ENCODE results near the gene OR5T1. TPM values are rescaled to one million over a fixed set of nuclear protein-coding genes. Genes with fewer than 3 reads are reported as not detected.

OR5T1 gene
- total and polyA plus RNA-seq, 2 experiments from 2014 or later = not detected

DNA sequence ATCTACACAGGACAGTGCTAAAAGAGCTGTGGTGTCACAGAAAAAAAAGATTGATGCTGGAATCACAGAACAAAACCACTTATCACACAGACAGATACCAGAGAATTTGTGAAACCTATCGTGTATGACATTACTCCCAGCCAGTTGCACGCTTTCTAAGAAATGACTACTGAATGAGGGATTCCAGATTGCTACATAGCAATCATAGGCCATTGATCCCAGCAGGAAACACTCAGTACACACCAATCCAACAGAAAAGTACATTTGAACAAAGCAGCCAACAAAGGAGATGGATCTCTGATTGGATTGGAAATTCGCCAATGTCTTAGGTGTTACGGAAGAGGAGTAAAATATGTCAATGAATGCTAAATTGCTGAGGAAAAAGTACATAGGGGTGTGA, 22.9 kb downstream of the OR5T1 start:
- Histone ChIP-seq H3K27ac (ENCODE audit: low read depth) (no peak overlapping the region), H3K4me1 (ENCODE audit: insufficient read depth) (no peaks in the 10 kb centered on the region), H3K9me2 (ENCODE audit: insufficient read depth) (no peaks in the 10 kb centered on the region), H3K4me3 (no peak overlapping the region), H3F3A (replicated peaks; ENCODE audit: low read depth) (no peaks in the 10 kb centered on the region), H3K4me2 (no peak overlapping the region), H3K79me2 (replicated peaks; ENCODE audit: insufficient read depth) (no peaks in the 10 kb centered on the region), H2AFZ (no peak overlapping the region), H4K20me1 (replicated peaks; ENCODE audit: insufficient read depth) (no peaks in the 10 kb centered on the region), H3K36me3 (ENCODE audit: insufficient read depth) (no peaks in the 10 kb centered on the region), H3K27me3 (ENCODE audit: insufficient read depth) (no peaks in the 10 kb centered on the region)
- Mint-ChIP-seq H3K4me1 (peaks cover 3% of the 10 kb centered on the region; the same call in 1 of the 3 replicates), H3K4me3 (no peak overlapping the region), H3K27ac (no peak overlapping the region), H3K27me3 (ENCODE audit: insufficient read depth, low read depth, poor library complexity) (no peaks in the 10 kb centered on the region), H3K36me3 (ENCODE audit: low read depth) (no peaks in the 10 kb centered on the region), H3K9me3 (no peaks in the 10 kb centered on the region)
- no peak for TF ChIP-seq NANOG (IDR thresholded peaks at IDR 0.05; ENCODE audit: borderline replicate concordance)
- TF ChIP-seq POLR2AphosphoS5 (IDR thresholded peaks at IDR 0.05; ENCODE audit: low read depth) = no peak
- TF ChIP-seq, protein P1, sequence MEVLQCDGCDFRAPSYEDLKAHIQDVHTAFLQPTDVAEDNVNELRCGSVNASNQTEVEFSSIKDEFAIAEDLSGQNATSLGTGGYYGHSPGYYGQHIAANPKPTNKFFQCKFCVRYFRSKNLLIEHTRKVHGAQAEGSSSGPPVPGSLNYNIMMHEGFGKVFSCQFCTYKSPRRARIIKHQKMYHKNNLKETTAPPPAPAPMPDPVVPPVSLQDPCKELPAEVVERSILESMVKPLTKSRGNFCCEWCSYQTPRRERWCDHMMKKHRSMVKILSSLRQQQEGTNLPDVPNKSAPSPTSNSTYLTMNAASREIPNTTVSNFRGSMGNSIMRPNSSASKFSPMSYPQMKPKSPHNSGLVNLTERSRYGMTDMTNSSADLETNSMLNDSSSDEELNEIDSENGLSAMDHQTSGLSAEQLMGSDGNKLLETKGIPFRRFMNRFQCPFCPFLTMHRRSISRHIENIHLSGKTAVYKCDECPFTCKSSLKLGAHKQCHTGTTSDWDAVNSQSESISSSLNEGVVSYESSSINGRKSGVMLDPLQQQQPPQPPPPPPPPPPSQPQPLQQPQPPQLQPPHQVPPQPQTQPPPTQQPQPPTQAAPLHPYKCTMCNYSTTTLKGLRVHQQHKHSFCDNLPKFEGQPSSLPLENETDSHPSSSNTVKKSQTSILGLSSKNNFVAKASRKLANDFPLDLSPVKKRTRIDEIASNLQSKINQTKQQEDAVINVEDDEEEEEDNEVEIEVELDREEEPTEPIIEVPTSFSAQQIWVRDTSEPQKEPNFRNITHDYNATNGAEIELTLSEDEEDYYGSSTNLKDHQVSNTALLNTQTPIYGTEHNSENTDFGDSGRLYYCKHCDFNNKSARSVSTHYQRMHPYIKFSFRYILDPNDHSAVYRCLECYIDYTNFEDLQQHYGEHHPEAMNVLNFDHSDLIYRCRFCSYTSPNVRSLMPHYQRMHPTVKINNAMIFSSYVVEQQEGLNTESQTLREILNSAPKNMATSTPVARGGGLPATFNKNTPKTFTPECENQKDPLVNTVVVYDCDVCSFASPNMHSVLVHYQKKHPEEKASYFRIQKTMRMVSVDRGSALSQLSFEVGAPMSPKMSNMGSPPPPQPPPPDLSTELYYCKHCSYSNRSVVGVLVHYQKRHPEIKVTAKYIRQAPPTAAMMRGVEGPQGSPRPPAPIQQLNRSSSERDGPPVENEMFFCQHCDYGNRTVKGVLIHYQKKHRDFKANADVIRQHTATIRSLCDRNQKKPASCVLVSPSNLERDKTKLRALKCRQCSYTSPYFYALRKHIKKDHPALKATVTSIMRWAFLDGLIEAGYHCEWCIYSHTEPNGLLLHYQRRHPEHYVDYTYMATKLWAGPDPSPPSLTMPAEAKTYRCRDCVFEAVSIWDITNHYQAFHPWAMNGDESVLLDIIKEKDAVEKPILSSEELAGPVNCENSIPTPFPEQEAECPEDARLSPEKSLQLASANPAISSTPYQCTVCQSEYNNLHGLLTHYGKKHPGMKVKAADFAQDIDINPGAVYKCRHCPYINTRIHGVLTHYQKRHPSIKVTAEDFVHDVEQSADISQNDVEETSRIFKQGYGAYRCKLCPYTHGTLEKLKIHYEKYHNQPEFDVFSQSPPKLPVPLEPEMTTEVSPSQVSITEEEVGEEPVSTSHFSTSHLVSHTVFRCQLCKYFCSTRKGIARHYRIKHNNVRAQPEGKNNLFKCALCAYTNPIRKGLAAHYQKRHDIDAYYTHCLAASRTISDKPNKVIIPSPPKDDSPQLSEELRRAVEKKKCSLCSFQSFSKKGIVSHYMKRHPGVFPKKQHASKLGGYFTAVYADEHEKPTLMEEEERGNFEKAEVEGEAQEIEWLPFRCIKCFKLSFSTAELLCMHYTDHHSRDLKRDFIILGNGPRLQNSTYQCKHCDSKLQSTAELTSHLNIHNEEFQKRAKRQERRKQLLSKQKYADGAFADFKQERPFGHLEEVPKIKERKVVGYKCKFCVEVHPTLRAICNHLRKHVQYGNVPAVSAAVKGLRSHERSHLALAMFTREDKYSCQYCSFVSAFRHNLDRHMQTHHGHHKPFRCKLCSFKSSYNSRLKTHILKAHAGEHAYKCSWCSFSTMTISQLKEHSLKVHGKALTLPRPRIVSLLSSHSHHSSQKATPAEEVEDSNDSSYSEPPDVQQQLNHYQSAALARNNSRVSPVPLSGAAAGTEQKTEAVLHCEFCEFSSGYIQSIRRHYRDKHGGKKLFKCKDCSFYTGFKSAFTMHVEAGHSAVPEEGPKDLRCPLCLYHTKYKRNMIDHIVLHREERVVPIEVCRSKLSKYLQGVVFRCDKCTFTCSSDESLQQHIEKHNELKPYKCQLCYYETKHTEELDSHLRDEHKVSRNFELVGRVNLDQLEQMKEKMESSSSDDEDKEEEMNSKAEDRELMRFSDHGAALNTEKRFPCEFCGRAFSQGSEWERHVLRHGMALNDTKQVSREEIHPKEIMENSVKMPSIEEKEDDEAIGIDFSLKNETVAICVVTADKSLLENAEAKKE (CRISPR knock-in tag; IDR thresholded peaks at IDR 0.05) = no peak
- no peak for TF ChIP-seq JUNB (IDR thresholded peaks at IDR 0.05; ENCODE audit: unreplicated experiment)
- TF ChIP-seq CREB1 (CRISPR knock-in tag; IDR thresholded peaks at IDR 0.05; ENCODE audit: low read depth) = no peak
- ATAC-seq (no peak), DNase-seq (ENCODE audit: low spot score) (no peak)

DNA sequence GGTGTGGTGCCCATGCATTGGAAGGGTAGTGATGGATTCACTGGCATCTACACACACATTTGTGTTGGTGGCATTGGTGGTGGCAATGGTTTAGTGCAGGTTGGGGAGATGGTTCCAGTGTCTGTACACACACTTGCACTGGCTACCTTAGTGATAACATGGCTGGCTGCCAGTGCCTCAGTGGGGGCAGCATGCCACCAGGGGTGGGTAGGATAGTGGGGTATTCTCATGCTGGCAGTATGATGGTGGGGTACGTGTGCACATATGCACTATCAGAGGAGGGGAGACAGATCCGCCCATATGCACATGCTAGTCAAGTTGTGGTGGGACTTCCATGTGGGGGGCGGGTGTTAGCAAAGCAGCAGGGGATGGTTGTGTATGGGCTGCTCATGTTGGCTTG, 33.9 kb downstream of the OR5T1 start:
- H3K27ac Mint-ChIP-seq = no peak overlapping the region
- Histone ChIP-seq H3K4me3 (no peak overlapping the region), H3F3A (replicated peaks; ENCODE audit: low read depth) (no peaks in the 10 kb centered on the region), H3K79me2 (replicated peaks; ENCODE audit: insufficient read depth) (no peaks in the 10 kb centered on the region), H3K36me3 (ENCODE audit: insufficient read depth) (no peaks in the 10 kb centered on the region), H3K27me3 (ENCODE audit: insufficient read depth) (no peaks in the 10 kb centered on the region), H3K4me1 (ENCODE audit: insufficient read depth) (no peaks in the 10 kb centered on the region), H3K9me2 (ENCODE audit: insufficient read depth) (peaks cover 16% of the 10 kb centered on the region; the same call in 1 of the 2 replicates), H3K27ac (ENCODE audit: low read depth) (no peak overlapping the region), H3K4me2 (no peak overlapping the region), H2AFZ (no peak overlapping the region), H4K20me1 (replicated peaks; ENCODE audit: insufficient read depth) (no peaks in the 10 kb centered on the region)
- H3K4me3 Mint-ChIP-seq = no peak overlapping the region
- DNase-seq (ENCODE audit: low spot score) = no peak
- no peaks in the 10 kb centered on the region for H3K27me3 Mint-ChIP-seq (ENCODE audit: insufficient read depth, low read depth, poor library complexity)
- 0 out of 3 replicates have a peak, but pooled peaks cover 5% of the 10 kb centered on the region for H3K36me3 Mint-ChIP-seq (ENCODE audit: low read depth)
- H3K4me1 Mint-ChIP-seq = no peaks in the 10 kb centered on the region
- no peak for ATAC-seq
- TF ChIP-seq, protein P1 (CRISPR knock-in tag; IDR thresholded peaks at IDR 0.05) = no peak
- H3K9me3 Mint-ChIP-seq = peaks cover 20% of the 10 kb centered on the region; the same call in 2 of the 3 replicates

Data from GM23338 (cell line).